ENCODE measurements around the gene CAND1. TPM values are rescaled to one million over a fixed set of nuclear protein-coding genes. Genes with fewer than 3 reads are reported as not detected.

CAND1 gene
- total and polyA plus RNA-seq, 2 donors (not counting 1 experiment from before 2014, with no cell fraction given): 14.8 to 108 TPM

DNA sequence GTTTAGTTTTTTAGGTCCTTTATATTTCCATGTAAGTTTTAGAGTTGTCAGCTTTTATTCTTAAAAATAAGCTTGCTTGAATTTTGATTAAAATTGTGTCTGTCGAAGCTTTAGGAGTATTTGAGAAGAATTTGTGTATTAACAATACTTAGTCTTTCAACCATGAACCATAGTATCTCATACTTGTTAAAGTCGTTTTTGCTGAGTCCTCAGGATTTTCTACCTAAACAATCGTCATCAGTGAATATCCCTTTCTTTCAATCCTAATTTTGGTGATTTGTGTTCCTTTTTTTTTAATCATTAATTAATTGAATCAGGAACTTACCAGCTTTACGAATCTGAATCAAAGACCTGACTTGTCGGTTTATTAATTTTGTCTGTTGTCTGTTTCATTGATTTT lies 18.2 kb downstream of the CAND1 start:
- intact Hi-C loops (cut with micrococcal nuclease): no loop called here
- H3K4me1 ChIP-seq (ENCODE audit: control insufficient read depth in 2 of 2, insufficient read depth in 2 of 2, low read length in 2 of 2): no peaks in the 10 kb centered on the region
- no peak overlapping the region for H3K9ac ChIP-seq (ENCODE audit: low read length)
- H3K27me3 Mint-ChIP-seq: no peaks in the 10 kb centered on the region
- no CpG with 5 or more reads among the region's 5 CpGs for WGBS (ENCODE audit: insufficient coverage)
- H4K20me1 ChIP-seq (ENCODE audit: control insufficient read depth, insufficient read depth, low read length, poor library complexity, severe bottlenecking): peaks cover 46% of the 10 kb centered on the region
- H3K9me3 ChIP-seq (ENCODE audit: control extremely low read depth in 1 of 3, control insufficient read depth in 2 of 3, insufficient read depth in 1 of 3, low read length in 2 of 3): no peaks in the 10 kb centered on the region
- TF ChIP-seq, protein P1, sequence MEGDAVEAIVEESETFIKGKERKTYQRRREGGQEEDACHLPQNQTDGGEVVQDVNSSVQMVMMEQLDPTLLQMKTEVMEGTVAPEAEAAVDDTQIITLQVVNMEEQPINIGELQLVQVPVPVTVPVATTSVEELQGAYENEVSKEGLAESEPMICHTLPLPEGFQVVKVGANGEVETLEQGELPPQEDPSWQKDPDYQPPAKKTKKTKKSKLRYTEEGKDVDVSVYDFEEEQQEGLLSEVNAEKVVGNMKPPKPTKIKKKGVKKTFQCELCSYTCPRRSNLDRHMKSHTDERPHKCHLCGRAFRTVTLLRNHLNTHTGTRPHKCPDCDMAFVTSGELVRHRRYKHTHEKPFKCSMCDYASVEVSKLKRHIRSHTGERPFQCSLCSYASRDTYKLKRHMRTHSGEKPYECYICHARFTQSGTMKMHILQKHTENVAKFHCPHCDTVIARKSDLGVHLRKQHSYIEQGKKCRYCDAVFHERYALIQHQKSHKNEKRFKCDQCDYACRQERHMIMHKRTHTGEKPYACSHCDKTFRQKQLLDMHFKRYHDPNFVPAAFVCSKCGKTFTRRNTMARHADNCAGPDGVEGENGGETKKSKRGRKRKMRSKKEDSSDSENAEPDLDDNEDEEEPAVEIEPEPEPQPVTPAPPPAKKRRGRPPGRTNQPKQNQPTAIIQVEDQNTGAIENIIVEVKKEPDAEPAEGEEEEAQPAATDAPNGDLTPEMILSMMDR (IDR thresholded peaks at IDR 0.05): no peak
- TF ChIP-seq EZH2 (IDR thresholded peaks at IDR 0.05; ENCODE audit: borderline replicate concordance, insufficient read depth, low read depth, low read length, poor library complexity, severe bottlenecking): no peak
- no peak overlapping the region for H3K27ac Mint-ChIP-seq
- ATAC-seq (ENCODE audit: low read depth) (no peak), DNase-seq (no peak)
- ChIA-PET CTCF (interaction anchor here (1.7 kb wide), 1 partner anchor 17 kb away, joined by 3 read pairs; no protein-coding TSS in a partner anchor), POLR2A (no interaction called here)
- H3K79me2 ChIP-seq (ENCODE audit: control insufficient read depth, insufficient read depth, low read length): peaks cover 85% of the 10 kb centered on the region
- no peak overlapping the region for H3K4me2 ChIP-seq (replicated peaks; ENCODE audit: low read depth, low read length, poor library complexity, severe bottlenecking)
- peaks cover 22% of the 10 kb centered on the region for H3K4me1 Mint-ChIP-seq
- H3K4me3 ChIP-seq (ENCODE audit: control extremely low read depth in 1 of 5, extremely low read depth in 1 of 5, insufficient read depth in 1 of 5, low read depth in 2 of 5, low read length in 4 of 5): no peak overlapping the region
- no peak overlapping the region for H3K27ac ChIP-seq (ENCODE audit: low read length in 2 of 2)
- no peaks in the 10 kb centered on the region for H3K27me3 ChIP-seq (replicated peaks in 1 of 4; ENCODE audit: control extremely low read depth in 1 of 4, control insufficient read depth in 3 of 4, insufficient read depth in 4 of 4, low read length in 3 of 4)
- H3K4me3 Mint-ChIP-seq: no peak overlapping the region
- H3K36me3 ChIP-seq (replicated peaks in 1 of 2; ENCODE audit: control extremely low read depth in 1 of 2, control insufficient read depth in 1 of 2, extremely low read depth in 1 of 2, insufficient read depth in 2 of 2, low read length in 1 of 2): peaks cover 5 to 22% of the 10 kb centered on the region in 2 experiments
- no peak overlapping the region for H2AFZ ChIP-seq (ENCODE audit: insufficient read depth, low read depth, low read length, poor library complexity, severe bottlenecking)
- H3K9me3 Mint-ChIP-seq (ENCODE audit: insufficient read depth): no peaks in the 10 kb centered on the region

DNA sequence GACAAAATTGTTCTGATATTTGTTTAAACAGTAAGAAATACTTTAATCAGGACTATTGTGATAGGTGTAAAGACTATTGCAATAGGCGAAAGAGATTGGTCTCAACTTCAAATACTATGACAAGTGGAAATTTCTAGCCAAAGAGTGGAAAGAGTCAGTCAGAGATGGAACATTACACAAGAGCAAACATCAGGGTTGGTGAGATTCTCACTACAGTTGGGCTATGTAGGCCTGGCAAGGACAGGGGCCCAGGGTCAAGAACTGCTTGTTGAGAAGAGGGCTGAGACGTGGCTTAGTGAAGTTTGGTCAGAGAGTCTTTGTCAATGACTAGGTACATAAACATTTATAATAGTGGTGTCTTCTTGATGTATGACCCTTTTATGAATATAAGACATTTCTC lies 19.4 kb downstream of the CAND1 start:
- Histone ChIP-seq H3K79me2 (ENCODE audit: control insufficient read depth, insufficient read depth, low read length) (peaks cover 80% of the 10 kb centered on the region), H3K4me2 (replicated peaks; ENCODE audit: low read depth, low read length, poor library complexity, severe bottlenecking) (no peak overlapping the region), H3K36me3 (replicated peaks in 1 of 2; ENCODE audit: control extremely low read depth in 1 of 2, control insufficient read depth in 1 of 2, extremely low read depth in 1 of 2, insufficient read depth in 2 of 2, low read length in 1 of 2) (peaks cover 5 to 18% of the 10 kb centered on the region in 2 experiments), H3K27ac (ENCODE audit: low read length in 2 of 2) (no peak overlapping the region), H3K4me3 (ENCODE audit: control extremely low read depth in 1 of 5, extremely low read depth in 1 of 5, insufficient read depth in 1 of 5, low read depth in 2 of 5, low read length in 4 of 5) (no peak overlapping the region), H3K27me3 (replicated peaks in 1 of 4; ENCODE audit: control extremely low read depth in 1 of 4, control insufficient read depth in 3 of 4, insufficient read depth in 4 of 4, low read length in 3 of 4) (no peaks in the 10 kb centered on the region), H3K4me1 (ENCODE audit: control insufficient read depth in 2 of 2, insufficient read depth in 2 of 2, low read length in 2 of 2) (no peaks in the 10 kb centered on the region), H3K9me3 (ENCODE audit: control extremely low read depth in 1 of 3, control insufficient read depth in 2 of 3, insufficient read depth in 1 of 3, low read length in 2 of 3) (no peaks in the 10 kb centered on the region), H4K20me1 (ENCODE audit: control insufficient read depth, insufficient read depth, low read length, poor library complexity, severe bottlenecking) (peaks cover 47% of the 10 kb centered on the region), H2AFZ (ENCODE audit: insufficient read depth, low read depth, low read length, poor library complexity, severe bottlenecking) (no peak overlapping the region), H3K9ac (ENCODE audit: low read length) (no peak overlapping the region)
- ATAC-seq (ENCODE audit: low read depth) (no peak), DNase-seq (no peak)
- peaks cover 22% of the 10 kb centered on the region for H3K4me1 Mint-ChIP-seq
- H3K27ac Mint-ChIP-seq: no peak overlapping the region
- no peaks in the 10 kb centered on the region for H3K27me3 Mint-ChIP-seq
- CTCF ChIA-PET: no interaction called here
- H3K4me3 Mint-ChIP-seq: no peak overlapping the region
- intact Hi-C loops (cut with micrococcal nuclease): no loop called here
- TF ChIP-seq, protein P1 (IDR thresholded peaks at IDR 0.05): no peak
- TF ChIP-seq EZH2 (IDR thresholded peaks at IDR 0.05; ENCODE audit: borderline replicate concordance, insufficient read depth, low read depth, low read length, poor library complexity, severe bottlenecking): no peak
- POLR2A ChIA-PET: no interaction called here
- H3K9me3 Mint-ChIP-seq (ENCODE audit: insufficient read depth): no peaks in the 10 kb centered on the region
- WGBS (ENCODE audit: insufficient coverage): no CpG with 5 or more reads among the region's 2 CpGs
